Renal cortex interstitium (tissue), 15 donors: ENCODE measurements around the gene GATB. TPM values are rescaled to one million over a fixed set of nuclear protein-coding genes. Genes with fewer than 3 reads are reported as not detected.

Experiments used
- DNase-seq, 11 donors: peaks; one replicate each; pipeline ENCODE4 v3.0.0-alpha.2; 2013; ENCODE audit warnings: low read depth in 9 of 11, low spot score in 4 of 11; ENCODE audit errors: extremely low read depth in 1 of 11
- long read RNA-seq, 16 experiments: transcript quantifications; one replicate each; lab custom pipeline, GENCODE V29; 2026
- polyA plus RNA-seq, 3 donors: library from polyadenylated mRNA; unstranded; fragments of 120-200 nt; gene quantifications; one replicate each; pipeline ENCODE4 v1.2.1, GENCODE V29; 2013; ENCODE audit not compliant: insufficient read length in 3 of 3

The GATB gene
- 10 to 100 TPM; 30.0 to 34.8 (median 33.5) TPM for polyA plus RNA-seq
- long read RNA-seq, donor 1, partial matches to known transcripts: 5 of 12 reads
- long read RNA-seq, donor 1, other reads (novel, unspliced or antisense): 0 of 12 reads
- long read RNA-seq, donor 2, partial matches to known transcripts: 6 of 7 reads
- long read RNA-seq, donor 2, other reads (novel, unspliced or antisense): 0 of 7 reads
- long read RNA-seq, donor 3, transcript GATB-201 (13 exons, 2,385 nt): major isoform, 8 of 10 reads
- long read RNA-seq, donor 3, partial matches to known transcripts: 0 of 10 reads
- long read RNA-seq, donor 3, other reads (novel, unspliced or antisense): 0 of 10 reads
- long read RNA-seq, donor 4, transcript GATB-201 (13 exons, 2,385 nt): major isoform, 9 of 10 reads
- long read RNA-seq, donor 4, partial matches to known transcripts: 0 of 10 reads
- long read RNA-seq, donor 4, other reads (novel, unspliced or antisense): 0 of 10 reads
- long read RNA-seq, donor 5: 0 reads
- long read RNA-seq, donor 6, partial matches to known transcripts: 0 of 2 reads
- long read RNA-seq, donor 6, other reads (novel, unspliced or antisense): 0 of 2 reads
- long read RNA-seq, donor 7, partial matches to known transcripts: 0 of 7 reads
- long read RNA-seq, donor 7, other reads (novel, unspliced or antisense): 0 of 7 reads
- long read RNA-seq, donor 8: 0 reads
- long read RNA-seq, donor 9, transcript GATB-201 (13 exons, 2,385 nt): major isoform, 6 of 6 reads
- long read RNA-seq, donor 9, partial matches to known transcripts: 0 of 6 reads
- long read RNA-seq, donor 9, other reads (novel, unspliced or antisense): 0 of 6 reads
- long read RNA-seq, donor 10, transcript GATB-201 (13 exons, 2,385 nt): major isoform, 6 of 11 reads
- long read RNA-seq, donor 10, partial matches to known transcripts: 5 of 11 reads
- long read RNA-seq, donor 10, other reads (novel, unspliced or antisense): 0 of 11 reads
- long read RNA-seq, donor 11, transcript GATB-201 (13 exons, 2,385 nt): major isoform, 5 of 5 reads
- long read RNA-seq, donor 11, partial matches to known transcripts: 0 of 5 reads
- long read RNA-seq, donor 11, other reads (novel, unspliced or antisense): 0 of 5 reads
- long read RNA-seq, donor 12, partial matches to known transcripts: 0 of 4 reads
- long read RNA-seq, donor 12, other reads (novel, unspliced or antisense): 0 of 4 reads
- long read RNA-seq, donor 13: 0 reads
- long read RNA-seq, donor 14, transcript GATB-201 (13 exons, 2,385 nt): major isoform, 8 of 8 reads
- long read RNA-seq, donor 14, partial matches to known transcripts: 0 of 8 reads
- long read RNA-seq, donor 14, other reads (novel, unspliced or antisense): 0 of 8 reads
- long read RNA-seq, donor 15, partial matches to known transcripts: 0 of 2 reads
- long read RNA-seq, donor 15, other reads (novel, unspliced or antisense): 0 of 2 reads
- long read RNA-seq, donor 16, transcript GATB-201 (13 exons, 2,385 nt): major isoform, 21 of 29 reads
- long read RNA-seq, donor 16, partial matches to known transcripts: 6 of 29 reads
- long read RNA-seq, donor 16, other reads (novel, unspliced or antisense): 0 of 29 reads

GRCh38 chr4:151760712-151761661 lies at the start of gene GATB:
Gene GATB (minus strand): TSS chr4:151761007. CDS start chr4:151760982, 25 bp downstream.
- peak; percentile 91 to 99 (median 95) for DNase-seq

- no peak for DNase-seq
Observed at GRCh38 chr4:151810476-151810875, 49.7 kb upstream of the GATB start.

GRCh38 chr4:151809716-151810115 lies 48.9 kb upstream of the GATB start:
- DNase-seq: no peak

- DNase-seq: no peak
Observed at GRCh38 chr4:151808542-151808941, 47.7 kb upstream of the GATB start.

GRCh38 chr4:151808120-151808529 lies 47.3 kb upstream of the GATB start:
- DNase-seq: no peak

GRCh38 chr4:151807220-151807619 lies 46.4 kb upstream of the GATB start:
- no peak for DNase-seq

GRCh38 chr4:151806511-151806927 lies 45.7 kb upstream of the GATB start:
- no peak for DNase-seq

- no peak for DNase-seq
Observed at GRCh38 chr4:151804821-151805220, 44.0 kb upstream of the GATB start.

- DNase-seq: no peak
Observed at GRCh38 chr4:151804086-151804630, 43.4 kb upstream of the GATB start.

GRCh38 chr4:151803246-151803645 lies 42.4 kb upstream of the GATB start:
- no peak for DNase-seq

- no peak for DNase-seq
Observed at GRCh38 chr4:151801547-151802516, 41.0 kb upstream of the GATB start.

- DNase-seq: no peak
Observed at GRCh38 chr4:151799417-151800012, 38.7 kb upstream of the GATB start.

- no peak for DNase-seq
Observed at GRCh38 chr4:151798678-151799416, 38.0 kb upstream of the GATB start.

- DNase-seq: no peak
Observed at GRCh38 chr4:151797853-151798252, 37.0 kb upstream of the GATB start.

- DNase-seq: no peak
Observed at GRCh38 chr4:151797131-151797530, 36.3 kb upstream of the GATB start.
